NCI-H82 (cell line): ENCODE measurements around the gene MRTFA.

Experiments used
- DNase-seq: peaks from one replicate; lab custom pipeline; 2025; lab: John Stamatoyannopoulos, UW

The MRTFA gene

DNA sequence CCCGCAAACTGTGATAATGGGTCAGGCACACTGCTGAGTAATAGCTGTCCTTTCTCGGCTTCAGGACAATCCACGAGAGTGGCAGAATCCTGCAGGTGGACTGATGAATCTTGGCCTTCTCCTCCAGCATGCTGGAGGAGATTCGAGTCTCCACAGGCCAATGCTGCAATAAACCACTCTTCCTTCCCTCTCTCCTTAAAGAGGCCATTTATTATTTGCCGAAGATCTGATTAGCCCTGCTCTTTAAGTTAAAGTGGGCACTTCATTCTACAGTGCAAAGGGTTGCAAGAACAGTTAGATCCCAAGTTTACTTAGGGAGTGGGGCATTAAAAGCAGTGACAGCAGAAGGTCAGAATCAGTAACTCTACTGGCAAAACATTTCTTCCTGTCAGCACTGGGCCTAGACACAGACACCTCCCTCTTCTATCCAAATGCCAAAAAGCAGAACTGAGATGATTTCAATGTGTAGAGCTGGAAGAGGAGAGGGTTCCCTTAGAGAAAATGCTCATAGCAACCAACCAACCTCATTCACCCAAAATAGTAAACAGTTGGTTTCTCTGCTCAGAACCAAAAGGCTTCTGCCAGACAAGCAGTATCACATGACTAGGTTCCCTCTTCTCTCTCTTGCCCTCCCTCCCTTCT, 144.4 kb downstream of the MRTFA start:
- DNase-seq = no peak

GRCh38 chr22:40487663-40488249, 148.8 kb downstream of the MRTFA start:
- DNase-seq = peak; percentile 56

GRCh38 chr22:40486962-40487602, 149.4 kb downstream of the MRTFA start:
- DNase-seq = no peak

- DNase-seq = peak; percentile 71
Observed at GRCh38 chr22:40485813-40486667, 150.5 kb downstream of the MRTFA start.

DNA sequence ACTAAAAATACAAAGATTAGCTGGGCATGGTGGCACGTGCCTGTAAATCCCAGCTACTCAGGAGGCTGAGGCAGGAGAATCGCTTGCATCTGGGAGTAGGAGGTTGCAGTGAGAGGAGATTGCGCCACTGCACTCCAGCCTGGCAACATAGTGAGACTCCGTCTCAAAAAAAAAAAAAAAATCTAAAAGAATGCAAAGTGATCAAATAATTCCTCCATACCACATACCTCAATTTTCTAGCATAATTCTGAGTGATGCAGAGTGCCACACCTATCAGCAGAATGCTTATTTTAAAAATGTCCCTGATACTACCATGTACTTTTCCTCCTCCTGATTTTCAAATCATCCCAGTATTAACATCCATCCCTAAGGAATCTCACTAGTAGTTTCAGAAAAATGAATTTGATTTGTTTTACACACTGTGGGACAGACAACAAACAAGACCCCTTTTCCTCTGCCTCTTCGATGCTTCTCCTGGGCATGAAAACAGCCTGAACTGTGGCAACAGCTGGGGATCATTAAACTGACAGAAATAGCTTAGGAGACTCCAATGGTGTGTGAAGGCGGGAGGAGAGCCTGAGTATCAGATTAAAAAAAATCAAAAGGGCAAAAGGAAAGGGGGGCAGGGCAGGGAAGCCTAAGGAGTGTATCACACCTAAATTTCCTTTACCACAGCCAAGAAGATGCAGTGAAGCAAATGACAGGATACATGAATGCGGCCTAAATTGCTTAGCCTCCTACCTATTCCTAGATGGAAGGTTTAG, 151.4 kb downstream of the MRTFA start:
- DNase-seq = peak; percentile 89

DNA sequence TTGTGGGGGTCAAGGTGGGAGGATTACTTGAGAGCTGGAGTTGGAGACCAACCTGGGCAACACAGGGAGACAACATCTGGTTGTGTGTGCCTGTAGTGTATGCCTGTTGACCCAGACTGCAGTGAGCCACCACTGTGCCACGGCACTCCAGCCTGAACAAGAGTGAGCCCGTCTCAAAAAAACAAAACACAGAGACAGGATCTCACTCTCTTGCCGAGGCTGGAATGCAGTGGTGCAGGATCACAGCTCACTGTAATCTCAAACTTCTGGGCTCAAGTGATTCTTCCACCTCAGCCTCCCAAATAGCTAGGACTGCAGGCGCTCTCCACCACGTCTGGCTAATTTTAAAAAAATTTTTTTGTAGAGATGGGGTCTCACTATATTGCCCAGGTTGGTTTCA, 153.6 kb downstream of the MRTFA start:
- DNase-seq = no peak

GRCh38 chr22:40482391-40482790, 154.1 kb downstream of the MRTFA start:
- DNase-seq = no peak

GRCh38 chr22:40480996-40481395, 155.5 kb downstream of the MRTFA start:
- DNase-seq = no peak

- no peak for DNase-seq
Observed at GRCh38 chr22:40479887-40480538, 156.5 kb downstream of the MRTFA start.

DNA sequence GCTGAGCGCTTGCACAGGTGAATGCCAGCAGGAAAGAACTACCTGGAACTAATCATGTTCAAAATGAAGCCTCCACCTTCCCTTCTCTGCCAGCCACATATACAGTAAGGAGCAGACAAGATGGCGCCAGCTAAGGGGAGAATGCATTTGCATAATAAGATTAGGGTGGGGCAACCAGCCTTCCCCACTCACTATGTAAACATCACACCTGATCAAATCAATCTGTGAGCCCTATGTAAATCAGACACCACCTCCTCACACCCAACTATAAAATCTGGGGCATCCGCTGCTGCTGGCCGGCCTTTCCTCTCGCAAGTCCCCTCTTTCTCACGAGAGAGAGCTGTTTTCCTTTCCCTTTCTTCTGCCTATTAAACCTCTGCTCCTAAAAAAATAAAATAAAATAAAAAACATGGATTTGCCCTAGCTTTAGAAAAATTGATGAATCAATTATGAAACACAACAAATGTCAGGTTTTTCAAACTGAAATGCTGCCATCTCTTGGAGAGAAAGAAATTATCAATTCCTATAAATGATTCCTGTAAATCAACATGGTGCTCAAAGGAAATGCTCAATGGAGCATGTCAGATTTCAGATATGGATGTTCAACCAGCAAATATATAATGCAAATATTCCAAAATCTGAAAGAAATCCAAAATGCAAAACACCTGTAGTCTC, 157.3 kb downstream of the MRTFA start:
- peak; percentile 70 for DNase-seq

GRCh38 chr22:40478338-40479125, 158.0 kb downstream of the MRTFA start:
- no peak for DNase-seq

GRCh38 chr22:40477683-40478337, 158.7 kb downstream of the MRTFA start:
- no peak for DNase-seq

- DNase-seq = no peak
Observed at GRCh38 chr22:40476341-40476740, 160.2 kb downstream of the MRTFA start.

DNA sequence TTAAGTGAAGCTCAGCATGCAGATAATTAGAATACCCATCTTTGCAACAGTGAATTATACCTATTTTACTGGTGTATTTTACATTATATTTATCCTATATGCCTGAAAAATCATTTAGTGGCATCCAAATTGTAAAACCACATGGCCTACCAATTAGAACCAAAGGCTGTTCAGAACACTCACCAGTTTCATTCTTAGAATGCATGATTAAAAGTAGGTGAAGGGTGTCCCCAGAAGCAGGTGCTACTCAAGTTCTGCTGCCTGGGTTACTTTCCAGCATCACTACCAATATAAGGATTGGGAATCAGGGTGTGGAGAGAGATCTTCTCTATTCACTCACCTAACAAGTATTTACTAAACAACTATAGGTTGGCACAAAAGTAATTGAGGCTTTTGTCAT, 162.8 kb downstream of the MRTFA start:
- no peak for DNase-seq

DNA sequence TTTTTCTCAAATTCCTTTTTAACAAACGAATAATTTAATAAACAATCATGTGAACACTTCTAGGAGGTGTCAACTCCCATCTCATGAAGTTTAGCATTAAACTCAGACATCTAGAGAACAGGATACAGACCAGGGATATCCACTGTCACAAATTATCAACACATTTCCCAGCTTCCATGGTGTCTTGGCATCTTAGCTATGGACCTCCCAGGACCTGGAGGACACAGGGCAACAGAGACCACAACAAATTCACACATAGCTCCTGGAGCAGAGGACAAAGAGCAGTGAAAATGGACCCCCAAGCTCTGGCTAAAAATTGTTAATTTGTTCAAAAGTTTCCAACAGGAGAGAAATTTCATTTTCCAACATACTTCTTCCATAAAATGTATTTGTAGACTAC, 163.9 kb downstream of the MRTFA start:
- DNase-seq = no peak

GRCh38 chr22:40472051-40472450, 164.5 kb downstream of the MRTFA start:
- DNase-seq = peak; percentile 23

DNA sequence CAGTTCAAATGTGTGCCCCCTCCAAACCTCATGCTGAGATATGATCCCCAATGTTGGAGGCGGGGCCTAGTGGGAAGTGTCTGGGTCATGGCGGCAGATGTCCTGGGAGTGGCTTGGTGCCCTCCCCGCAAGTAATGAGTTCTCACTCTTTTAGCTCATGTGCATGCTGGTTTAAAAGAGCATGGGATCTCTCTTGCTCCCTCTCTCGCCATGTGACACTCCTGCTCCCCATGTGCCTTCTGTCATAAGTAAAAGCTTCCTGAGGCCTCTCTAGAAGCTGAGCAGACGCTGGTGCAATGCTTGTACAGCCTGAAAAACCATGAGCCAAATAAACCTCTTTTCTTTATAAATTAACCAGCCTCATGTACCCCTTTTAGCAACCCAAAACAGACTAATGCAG, 167.3 kb downstream of the MRTFA start:
- DNase-seq = peak; percentile 92

- no peak for DNase-seq
Observed at GRCh38 chr22:40468616-40469015, 167.9 kb downstream of the MRTFA start.

DNA sequence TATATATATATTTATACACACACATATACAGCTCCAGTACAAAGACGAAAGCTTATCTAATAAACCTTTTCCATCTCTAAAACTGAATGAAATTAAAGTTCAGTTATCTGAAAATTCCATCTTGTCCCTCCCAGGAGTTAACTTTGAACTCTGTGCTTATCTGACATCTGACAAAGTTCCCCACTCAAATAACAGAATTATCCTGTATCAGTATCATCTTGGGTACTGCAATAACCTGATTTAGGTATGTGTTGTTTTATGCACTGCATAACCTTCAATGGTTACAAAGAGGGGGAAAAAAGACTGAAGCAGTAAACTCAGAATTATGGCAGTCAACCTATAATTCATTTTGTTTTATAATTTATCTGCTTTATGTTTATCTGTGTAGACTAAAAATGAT, 169.5 kb downstream of the MRTFA start:
- no peak for DNase-seq
